A549 treated with CORT108297 at 1 μM for 4 hours (cell line): ENCODE data around the gene C12orf75. TPM values are rescaled to one million over a fixed set of nuclear protein-coding genes. Genes with fewer than 3 reads are reported as not detected.

Source experiments
- total RNA-seq: library from RNA; stranded (reverse); fragments of 200-300 nt; extraction: Qiagen RNA extraction; gene quantifications from 5 replicates; pipeline ENCODE4 v1.2.3, GENCODE V29; 2022

Gene C12orf75
- total RNA-seq: 116 to 157 TPM (median 123 TPM) in 5 replicates

GRCh38 chr12:105330283-105330930, at the start of gene C12orf75:
C12orf75 (plus strand) TSS chr12:105330691; CDS start chr12:105330892, 201 bp downstream.

Other genes starting within 250 kb of the C12orf75 start
- gene ALDH1L2, start 246.2 kb upstream of the C12orf75 start, total RNA-seq: 2.3 to 3.6 TPM (median 3.2 TPM) in 5 replicates
- 16.7 to 25.1 TPM (median 22.9 TPM) in 5 replicates for gene WASHC4, start 223.0 kb upstream of the C12orf75 start, total RNA-seq
- 15.1 to 25.4 TPM (median 19.9 TPM) in 5 replicates for gene APPL2, start 94.5 kb upstream of the C12orf75 start, total RNA-seq